Hepatocyte (in vitro differentiated cells): ENCODE measurements around the gene TMEM273. TPM values are rescaled to one million over a fixed set of nuclear protein-coding genes. Genes with fewer than 3 reads are reported as not detected.

Experiments
- DNase-seq: peaks from one replicate; pipeline ENCODE4 v3.0.0-alpha.2; 2016; ENCODE audit warnings: low spot score
- H2AFZ ChIP-seq: fragments of 200-600 bp; sonication (generic); 2 replicates; pipeline ENCODE4 v1.6.0; 2016; ENCODE audit warnings: antibody characterized with exemption, mild to moderate bottlenecking
- H3K27ac ChIP-seq: fragments of 200-600 bp; sonication (generic); 2 replicates; pipeline ENCODE4 v1.5.1; 2016; ENCODE audit warnings: mild to moderate bottlenecking
- H3K27me3 ChIP-seq: fragments of 200-600 bp; sonication (generic); 2 replicates; pipeline ENCODE4 v1.6.1; 2016
- H3K36me3 ChIP-seq: fragments of 200-600 bp; sonication (generic); replicated peaks from 2 replicates; pipeline ENCODE4 v1.5.1; 2016; ENCODE audit warnings: low read depth; ENCODE audit not compliant: insufficient read depth
- H3K4me1 ChIP-seq: fragments of 200-600 bp; sonication (generic); 2 replicates; pipeline ENCODE4 v1.5.1; 2016; ENCODE audit warnings: mild to moderate bottlenecking, moderate library complexity; ENCODE audit not compliant: insufficient read depth
- H3K4me2 ChIP-seq: fragments of 200-600 bp; sonication (generic); 2 replicates; pipeline ENCODE4 v1.6.0; 2016
- H3K4me3 ChIP-seq: fragments of 200-600 bp; sonication (generic); 2 replicates; pipeline ENCODE4 v1.5.1; 2016; ENCODE audit warnings: mild to moderate bottlenecking
- H3K79me2 ChIP-seq: fragments of 200-600 bp; sonication (generic); 2 replicates; pipeline ENCODE4 v1.6.0; 2017; ENCODE audit warnings: mild to moderate bottlenecking
- H3K9me2 ChIP-seq: fragments of 200-600 bp; sonication (generic); replicated peaks from 2 replicates; pipeline ENCODE4 v1.6.0; 2017; ENCODE audit warnings: mild to moderate bottlenecking; ENCODE audit not compliant: insufficient read depth
- H3K9me3 ChIP-seq: fragments of 200-600 bp; sonication (generic); 2 replicates; pipeline ENCODE4 v1.5.1; 2016; ENCODE audit warnings: low read depth, mild to moderate bottlenecking
- H4K20me1 ChIP-seq: fragments of 200-600 bp; sonication (generic); 2 replicates; pipeline ENCODE4 v1.6.0; 2016; ENCODE audit warnings: mild to moderate bottlenecking; ENCODE audit not compliant: insufficient read depth, poor library complexity, severe bottlenecking
- CTCF ChIP-seq: fragments of 200-600 bp; sonication (generic); IDR thresholded peaks from 2 replicates; pipeline ENCODE4 v1.5.1; 2016; ENCODE audit warnings: antibody characterized with exemption, mild to moderate bottlenecking; ENCODE audit not compliant: poor library complexity
- EZH2 ChIP-seq: fragments of 200-600 bp; sonication (generic); IDR thresholded peaks from 2 replicates; pipeline ENCODE4 v1.6.1; 2016; ENCODE audit warnings: antibody characterized with exemption, mild to moderate bottlenecking, borderline replicate concordance
- EZH2phosphoT487 ChIP-seq: fragments of 200-600 bp; sonication (generic); IDR thresholded peaks from one replicate; pipeline ENCODE4 v1.6.1; 2018; ENCODE audit warnings: antibody characterized with exemption, mild to moderate bottlenecking, low read depth, moderate library complexity; ENCODE audit not compliant: unreplicated experiment, severe bottlenecking
- WGBS: methylation state at CpG from one replicate; pipeline ENCODE4 v1.1.6; 2016; ENCODE audit warnings: low lambda C conversion rate; ENCODE audit errors: missing lambda C conversion rate; 5-methylcytosine and 5-hydroxymethylcytosine counted together
- polyA plus RNA-seq: library from polyadenylated mRNA; unstranded; fragments of >200 nt; fragmentation: Nextera tagmentation; extraction: Ambion mirVana; gene quantifications from 2 replicates; pipeline ENCODE4 v1.2.1, GENCODE V29; 2016
- total RNA-seq: library from RNA; depleted of rRNA; stranded (reverse); fragments of >200 nt; gene quantifications from 2 replicates; pipeline ENCODE4 v1.2.3, GENCODE V29; 2014

TMEM273 gene
- total and polyA plus RNA-seq, 2 experiments from 2014 or later: 0.27 TPM; not detected in 1

GRCh38 chr10:49116509-49117375, 71.4 kb downstream of the TMEM273 start:
- Histone ChIP-seq H3K27me3 (peaks cover 27% of the 10 kb centered on the region), H3K36me3 (no peaks in the 10 kb centered on the region), H2AFZ (no peak overlapping the region), H3K27ac (no peak overlapping the region), H3K9me3 (no peaks in the 10 kb centered on the region), H3K4me1 (peaks cover 8% of the 10 kb centered on the region), H3K4me2 (no peak overlapping the region), H3K9me2 (no peaks in the 10 kb centered on the region), H3K4me3 (no peak overlapping the region), H4K20me1 (no peaks in the 10 kb centered on the region), H3K79me2 (no peaks in the 10 kb centered on the region)
- no peak for TF ChIP-seq EZH2phosphoT487
- no peak for TF ChIP-seq EZH2
- TF ChIP-seq CTCF: no peak
- no peak for DNase-seq
- 93% methylated on average over 5 of the region's 5 CpGs for WGBS

GRCh38 chr10:49115796-49116508, 72.2 kb downstream of the TMEM273 start:
- no peaks in the 10 kb centered on the region for H4K20me1 ChIP-seq
- H2AFZ ChIP-seq: no peak overlapping the region
- peaks cover 27% of the 10 kb centered on the region for H3K27me3 ChIP-seq
- no peak overlapping the region for H3K27ac ChIP-seq
- no peaks in the 10 kb centered on the region for H3K9me2 ChIP-seq
- H3K4me2 ChIP-seq: peak overlapping the region; percentile 61
- H3K4me1 ChIP-seq: peaks cover 8% of the 10 kb centered on the region
- H3K36me3 ChIP-seq: no peaks in the 10 kb centered on the region
- H3K79me2 ChIP-seq: no peaks in the 10 kb centered on the region
- no peak for DNase-seq
- H3K4me3 ChIP-seq: no peak overlapping the region
- no peaks in the 10 kb centered on the region for H3K9me3 ChIP-seq
- TF ChIP-seq EZH2phosphoT487: no peak
- TF ChIP-seq CTCF: no peak
- no peak for TF ChIP-seq EZH2
- WGBS: 92% methylated on average over 13 of the region's 14 CpGs

GRCh38 chr10:49115015-49115795, 73.0 kb downstream of the TMEM273 start, which contains the start of gene VSTM4:
Gene VSTM4, minus strand, starts transcription at chr10:49115522. Its CDS starts 37 bp downstream, at chr10:49115485.
- Histone ChIP-seq H3K36me3 (no peaks in the 10 kb centered on the region), H3K27me3 (peaks cover 27% of the 10 kb centered on the region), H3K4me3 (peak within 1 kb of the TSS; percentile 7), H3K9me3 (no peaks in the 10 kb centered on the region), H3K4me1 (peaks cover 8% of the 10 kb centered on the region), H3K27ac (peak within 1 kb of the TSS; percentile 63), H3K79me2 (no peaks in the 10 kb centered on the region), H2AFZ (peak within 1 kb of the TSS; percentile 81), H4K20me1 (no peaks in the 10 kb centered on the region), H3K4me2 (peak within 1 kb of the TSS; percentile 74), H3K9me2 (no peaks in the 10 kb centered on the region)
- peak; percentile 70 for DNase-seq
- peak; percentile 16 for TF ChIP-seq CTCF
- no peak for TF ChIP-seq EZH2
- 7% methylated on average over 28 of the region's 95 CpGs for WGBS
